Activated effector memory CD4-positive, alpha-beta T cell treated with anti-CD3 and anti-CD28 coated beads, Interleukin-2, amount 50 U/mL, for 16 hours (primary cell): Measurements from ENCODE around the gene FOXP1.

ENCODE experiments used
- DNase-seq: peaks from one replicate; pipeline ENCODE4 v3.0.0-alpha.2; 2020

Gene FOXP1

DNA sequence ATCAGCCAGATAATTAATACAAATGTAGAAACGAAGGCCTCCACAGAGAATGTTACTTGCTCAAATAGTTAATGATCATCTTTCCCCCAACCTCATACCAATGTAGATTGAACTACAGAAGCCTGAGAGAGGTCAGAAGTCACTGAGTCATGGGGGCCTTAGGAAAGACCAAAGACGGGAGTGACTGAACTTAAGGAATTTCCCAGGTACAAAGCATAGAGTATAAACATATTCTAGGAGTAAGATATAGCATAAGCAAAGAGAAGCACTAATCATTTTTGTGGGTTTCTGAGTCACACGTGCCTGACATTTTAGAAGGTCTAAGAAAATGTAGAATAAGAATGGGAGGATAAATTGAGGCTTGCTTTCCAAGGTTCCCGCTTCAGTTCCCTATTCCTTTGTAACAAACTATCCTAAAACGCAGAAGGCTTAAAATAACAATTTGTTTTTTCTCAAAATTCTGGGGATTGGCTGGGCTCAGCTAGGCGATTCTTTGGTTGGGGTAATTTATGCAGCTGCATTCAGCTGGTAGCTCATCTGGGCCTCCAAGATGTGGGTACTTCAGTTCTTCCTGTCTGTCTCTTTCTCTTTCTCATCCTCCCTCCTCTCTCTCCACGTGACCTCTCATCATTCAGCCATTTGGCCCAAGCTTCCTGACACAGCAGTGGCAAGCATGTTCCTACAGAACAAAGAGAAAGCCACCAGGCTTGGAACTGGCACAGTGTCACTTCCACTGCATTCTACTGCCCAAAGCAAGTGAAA is 422.6 kb downstream of the FOXP1 start:
- no peak for DNase-seq

DNA sequence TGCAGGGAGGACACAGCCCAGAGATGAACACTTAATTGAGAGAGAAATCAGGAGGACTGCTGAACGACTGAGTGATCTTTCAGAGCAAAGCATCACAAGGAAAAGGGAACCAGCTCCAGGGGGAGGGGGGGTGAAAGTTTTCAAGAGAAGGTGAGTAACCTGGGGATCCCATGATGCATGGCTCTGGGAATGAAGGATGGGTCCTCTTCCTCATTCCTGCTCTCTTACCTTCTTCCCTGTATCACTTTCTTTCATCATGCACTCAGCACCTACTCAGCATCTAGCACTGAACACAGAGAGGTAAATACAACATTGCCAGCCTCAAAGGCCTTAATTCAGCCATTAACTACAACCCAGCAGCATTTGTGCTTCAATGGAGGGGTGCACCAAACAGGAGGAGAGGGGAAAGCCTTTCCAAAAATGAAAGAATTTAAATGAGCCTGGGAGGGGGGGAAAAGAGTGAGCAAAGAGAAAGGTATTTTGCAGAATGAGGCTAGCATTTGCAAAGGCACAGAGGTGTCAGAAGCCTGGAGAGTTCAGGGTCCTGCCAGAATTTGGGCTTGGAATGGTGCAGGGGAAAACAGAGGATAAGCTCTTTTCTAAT is 427.4 kb downstream of the FOXP1 start:
- no peak for DNase-seq

DNA sequence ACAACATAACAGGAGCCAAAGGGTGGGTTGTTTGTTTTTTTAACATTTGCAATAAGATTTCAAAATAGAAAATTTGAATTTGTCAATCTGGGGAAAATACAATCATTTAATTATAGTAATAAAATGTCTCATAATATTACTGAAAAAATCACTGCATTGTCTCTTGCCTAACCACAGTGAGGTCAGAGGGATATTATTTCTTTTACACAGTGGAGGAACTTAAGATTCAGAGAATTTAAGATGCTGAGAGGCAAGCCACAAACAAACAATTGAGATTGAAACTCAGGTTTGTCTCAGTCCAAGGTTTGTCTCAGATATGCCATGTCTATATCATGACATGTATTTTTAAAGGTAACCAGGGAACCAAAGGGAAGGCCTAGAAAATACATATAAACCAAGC is 428.7 kb downstream of the FOXP1 start:
- DNase-seq, result no peak

DNA sequence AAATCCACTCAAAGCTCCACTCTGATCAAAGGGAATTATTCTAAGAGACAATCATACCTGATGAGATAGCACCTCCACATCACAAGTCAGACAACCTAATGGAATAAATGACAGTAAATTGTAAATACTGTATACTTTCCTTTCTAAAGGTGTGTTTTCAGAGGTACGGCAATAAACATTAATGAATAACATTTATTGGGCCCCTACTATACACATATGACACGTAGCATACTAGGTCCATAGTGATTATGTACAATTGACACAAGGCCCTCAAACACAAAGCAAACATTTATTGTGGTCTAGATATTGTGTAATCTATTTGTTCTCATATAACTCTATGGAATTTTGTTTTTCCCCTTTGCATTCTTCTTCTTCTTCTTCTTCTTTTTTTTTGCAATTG is 429.8 kb downstream of the FOXP1 start:
- DNase-seq, result no peak

DNA sequence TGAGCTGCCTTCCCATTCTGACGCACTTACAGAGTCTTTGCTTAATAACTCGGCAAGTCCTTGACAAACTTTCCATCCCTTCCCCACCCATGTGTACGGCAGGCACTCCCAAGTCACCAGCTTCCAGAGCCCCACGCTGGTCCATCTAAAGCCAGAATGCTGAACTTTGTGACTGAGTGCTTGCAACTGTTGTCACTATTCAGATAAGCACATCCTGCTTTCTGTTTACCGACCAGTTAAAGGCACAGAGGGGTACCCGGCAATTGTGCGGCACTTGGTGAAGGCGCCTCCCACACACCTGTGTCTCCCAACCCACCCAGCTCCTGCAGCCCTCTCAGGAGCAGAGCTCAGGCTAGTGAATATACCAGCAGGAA is 430.6 kb downstream of the FOXP1 start:
- DNase-seq, result no peak

DNA sequence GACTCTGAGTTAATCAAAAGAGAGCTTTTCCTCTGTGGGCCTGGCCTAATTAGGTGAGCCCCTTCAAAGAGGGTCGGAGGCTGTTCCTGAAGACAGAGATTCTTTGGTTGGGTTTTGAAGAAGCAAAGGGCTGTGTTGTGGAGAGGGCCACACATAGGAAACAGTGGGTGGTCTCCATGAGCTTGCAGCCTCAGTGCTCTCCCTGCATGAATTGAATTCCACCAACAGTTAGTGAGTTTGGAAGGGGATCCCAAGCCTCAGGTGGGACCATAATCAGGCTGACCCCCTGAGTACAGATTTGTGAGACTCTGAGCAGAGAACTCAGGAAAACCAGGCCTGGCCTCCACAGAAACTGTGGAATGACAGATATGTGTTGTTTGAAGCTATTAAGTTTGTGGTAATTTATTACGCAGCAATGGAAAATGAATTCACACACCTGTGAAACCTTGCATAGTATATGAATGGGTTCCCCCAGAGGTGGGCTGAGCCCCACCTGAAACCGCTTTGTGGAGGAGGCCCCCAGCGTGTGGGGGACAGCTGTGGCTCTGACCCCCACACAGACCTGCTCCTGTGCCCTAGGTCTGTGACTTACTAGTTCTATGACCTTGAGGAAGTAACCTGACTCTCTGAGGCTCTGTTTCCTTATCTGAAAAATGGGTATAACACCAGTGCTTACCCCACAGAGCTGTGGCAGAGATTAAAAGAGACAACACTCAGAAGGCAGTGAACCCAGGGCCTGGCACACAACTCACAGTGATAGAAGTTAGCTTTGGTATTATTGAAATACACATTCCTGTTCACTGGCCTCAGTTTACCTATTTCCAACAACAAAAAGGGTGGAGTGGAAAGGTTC is 431.3 kb downstream of the FOXP1 start:
- no peak for DNase-seq

DNA sequence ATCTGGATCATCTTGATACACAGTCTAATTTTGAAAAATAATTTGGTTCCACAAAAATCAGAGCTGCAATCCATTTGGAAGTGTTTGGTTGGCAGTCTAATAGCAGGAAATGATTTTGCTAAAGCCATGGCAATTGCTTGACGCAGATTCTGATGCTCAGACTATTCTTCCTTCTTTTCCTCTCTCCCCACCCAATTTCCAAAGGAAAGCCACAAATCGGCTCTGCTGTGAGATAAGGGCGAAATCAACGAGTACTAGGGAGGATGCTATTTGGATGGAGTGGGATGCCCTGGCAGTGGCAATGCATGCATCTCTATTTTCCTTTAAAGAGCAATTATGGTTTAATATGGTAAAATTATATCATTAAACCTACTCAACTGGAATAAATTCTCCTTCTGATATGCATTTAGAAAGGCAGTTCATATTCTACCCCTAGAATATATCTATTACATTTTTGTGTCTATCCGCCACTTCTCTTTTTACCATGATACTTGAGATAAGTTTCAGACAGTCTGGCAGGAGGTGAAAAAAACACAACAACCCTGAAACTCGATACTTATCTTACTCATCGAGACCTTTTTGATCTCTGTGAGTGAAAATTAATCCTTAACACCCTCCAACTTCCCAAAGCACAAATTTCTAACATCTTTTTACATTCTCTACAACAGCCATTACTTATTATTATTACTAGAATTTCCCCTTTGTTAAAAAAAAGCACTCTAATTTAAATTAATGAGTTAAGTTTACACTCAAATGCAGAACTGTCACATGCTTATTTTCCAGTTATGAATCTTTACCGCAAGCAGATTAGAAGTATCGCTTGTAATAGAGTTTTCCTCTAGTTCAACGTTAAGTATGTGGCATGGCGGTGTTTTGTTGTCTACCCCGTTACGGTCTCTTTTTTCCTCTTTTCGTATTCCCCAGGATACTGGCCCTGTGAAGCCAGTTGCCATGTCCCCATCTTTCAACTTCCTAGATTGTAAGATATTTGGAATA is 433.3 kb downstream of the FOXP1 start:
- no peak for DNase-seq

DNA sequence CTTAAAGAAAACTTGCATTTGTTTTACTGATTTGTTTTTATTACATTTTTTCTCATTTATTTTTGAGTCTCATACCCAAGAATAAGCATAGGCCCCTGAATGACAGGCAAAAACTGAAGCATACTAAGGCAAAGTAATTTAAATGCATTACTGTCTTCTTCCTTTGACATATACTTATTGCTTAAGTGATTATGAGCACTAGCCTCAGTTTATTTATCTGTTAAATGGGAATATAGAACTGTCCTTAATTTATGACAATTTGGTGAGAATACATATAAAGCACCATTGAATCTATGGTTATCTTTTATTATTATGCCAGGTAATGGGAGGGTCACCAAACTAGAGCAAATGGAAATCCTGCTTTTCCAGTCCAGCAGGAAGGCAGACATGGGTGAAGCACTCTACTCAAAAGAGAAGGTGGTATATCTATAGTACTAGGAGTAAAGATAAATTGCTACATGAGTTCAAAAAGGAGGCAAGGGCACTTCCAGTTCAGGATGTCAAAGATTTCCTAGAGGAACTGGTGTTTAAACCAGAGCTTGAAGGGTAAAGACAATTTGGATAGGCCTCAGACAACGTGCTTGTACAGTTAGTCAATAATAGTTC is 435.0 kb downstream of the FOXP1 start:
- DNase-seq, result no peak

DNA sequence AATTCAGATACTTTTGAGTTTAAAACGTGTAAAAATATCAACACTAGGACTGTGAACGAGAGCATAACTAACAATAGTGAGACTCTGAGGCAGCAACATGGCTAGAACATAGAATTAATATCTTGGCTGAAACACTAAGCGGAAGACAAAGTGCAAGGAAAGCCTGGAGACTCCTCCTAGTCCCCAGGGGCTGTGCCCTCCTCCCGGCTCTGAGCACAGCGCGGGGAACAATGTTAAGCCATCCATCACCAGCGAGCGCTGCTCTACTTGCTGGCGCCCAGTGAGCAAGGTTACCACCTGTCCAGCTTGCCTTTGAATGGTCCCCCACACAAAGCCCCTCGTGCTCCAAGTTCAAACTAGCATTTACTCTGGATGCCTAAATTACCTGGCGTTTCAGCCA is 436.9 kb downstream of the FOXP1 start:
- DNase-seq, result no peak

DNA sequence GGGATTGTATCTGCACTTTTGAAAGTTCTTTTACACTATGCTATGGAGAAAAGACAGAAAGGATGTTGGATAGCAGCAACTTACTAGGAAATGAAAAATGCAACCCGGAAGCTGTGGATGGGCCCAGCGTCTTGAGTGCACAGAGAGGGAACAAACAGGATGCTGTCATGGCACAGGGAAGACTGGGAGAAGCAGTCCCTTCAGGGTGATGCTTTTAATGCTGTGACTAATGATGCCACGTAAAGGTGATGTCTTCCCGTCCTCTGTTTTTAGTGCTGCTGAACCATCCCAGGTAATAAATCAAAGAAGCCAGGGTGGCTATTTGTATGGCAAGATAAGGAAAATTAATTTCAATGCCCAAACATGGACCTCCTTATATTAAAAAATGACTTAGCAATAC is 437.6 kb downstream of the FOXP1 start:
- no peak for DNase-seq

DNA sequence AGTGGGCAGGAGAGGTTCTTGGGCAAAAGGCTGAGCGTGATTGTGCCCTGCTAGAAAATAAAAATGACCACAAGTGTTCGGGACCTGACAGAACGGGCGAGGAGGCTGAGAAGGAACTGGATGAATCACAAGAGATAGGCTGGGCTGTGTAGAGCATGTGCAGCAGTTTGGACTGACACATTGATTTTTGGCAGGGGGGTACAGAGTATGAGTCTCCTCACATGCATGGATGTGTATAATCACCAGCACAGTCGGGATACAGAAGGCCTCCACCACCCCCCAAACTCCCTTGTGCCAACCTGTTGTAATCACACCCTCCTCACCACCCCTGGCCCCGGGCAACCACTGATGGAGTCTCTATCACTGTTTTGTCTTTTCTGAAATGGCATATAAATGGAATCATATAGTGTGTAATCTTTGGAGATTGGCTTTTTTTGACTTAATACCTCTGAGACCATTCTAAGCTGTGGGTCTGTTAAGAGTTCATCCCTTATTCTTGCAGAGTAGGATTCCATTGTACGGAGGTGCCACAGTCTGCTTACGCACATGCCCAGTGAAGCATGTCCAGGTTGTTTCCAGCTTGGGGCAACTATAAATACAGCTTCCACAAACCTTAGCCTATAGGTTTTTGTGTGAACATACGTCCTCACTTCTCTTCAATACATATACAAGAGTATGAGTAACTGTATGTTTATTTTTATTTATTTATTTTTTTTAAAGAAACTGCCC is 438.8 kb downstream of the FOXP1 start:
- DNase-seq, result no peak

DNA sequence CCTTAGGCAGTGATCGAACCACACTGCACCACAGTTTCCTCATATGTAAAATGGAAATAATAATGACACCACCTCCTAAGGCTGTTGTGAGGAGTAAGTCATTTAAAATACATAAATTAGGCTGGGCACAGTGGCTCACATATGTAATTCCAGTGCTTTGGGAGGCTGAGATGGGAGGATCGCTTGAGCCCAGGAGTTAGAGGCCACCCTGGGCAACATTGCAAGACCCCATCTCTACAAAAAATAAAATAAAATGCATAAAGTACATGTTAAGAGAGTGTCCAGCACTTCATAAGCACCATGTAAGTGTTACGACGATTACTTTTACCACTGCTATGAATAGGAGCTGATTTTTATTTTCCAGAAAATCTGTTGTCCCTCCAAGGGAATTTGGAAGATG is 440.0 kb downstream of the FOXP1 start:
- DNase-seq, result no peak

DNA sequence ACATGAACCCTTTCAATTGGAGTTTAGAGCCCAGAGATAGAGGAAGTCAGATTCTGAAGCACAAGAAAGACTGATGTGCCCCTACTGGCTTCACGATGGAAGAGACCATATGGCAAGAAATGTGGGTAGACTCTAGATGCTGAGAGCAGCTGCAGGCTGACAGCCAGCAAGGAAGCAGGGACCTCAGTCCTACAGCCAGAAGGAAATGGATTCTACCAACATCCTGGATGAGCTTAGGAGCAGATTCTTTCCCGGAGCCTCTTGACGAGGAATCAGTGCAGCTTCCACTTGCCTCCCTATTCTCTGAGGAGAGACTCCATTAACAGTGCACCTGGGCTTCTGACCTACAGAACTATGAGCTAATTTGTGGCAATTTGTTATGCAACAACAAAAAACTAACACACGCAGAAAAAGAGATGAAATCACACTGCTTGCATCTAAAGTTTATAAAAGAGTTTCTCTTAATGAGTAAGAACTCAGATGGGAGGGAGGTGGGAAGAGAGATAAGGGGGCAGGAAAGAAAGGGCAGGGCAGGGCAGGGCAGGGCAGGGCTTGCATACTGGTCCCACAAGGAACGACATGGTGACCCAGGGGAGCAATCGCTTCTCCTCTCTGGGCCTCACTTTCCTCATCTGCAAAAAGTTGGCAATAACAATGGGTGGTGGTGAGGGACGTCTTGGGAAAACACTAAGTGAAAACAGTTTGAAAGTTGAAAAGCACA is 440.9 kb downstream of the FOXP1 start:
- DNase-seq, result no peak

DNA sequence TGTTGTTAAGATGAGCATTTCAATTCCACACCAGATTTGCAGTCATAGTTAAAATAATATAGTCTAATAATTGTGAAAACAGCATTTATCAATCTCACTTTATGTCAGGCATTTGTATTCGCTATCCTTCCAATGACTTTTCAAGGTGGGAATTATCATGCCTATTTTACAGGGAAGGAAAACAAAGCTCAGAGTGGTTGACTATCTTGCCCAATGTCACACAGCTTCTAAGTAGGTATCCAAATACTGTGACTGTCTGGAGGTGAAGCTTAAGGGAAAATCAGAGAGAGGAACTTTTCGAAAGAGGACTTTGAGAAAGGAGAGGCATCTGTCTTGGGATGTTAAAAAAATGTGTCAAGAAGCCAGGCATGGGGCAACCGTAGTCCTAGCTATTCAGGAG is 443.1 kb downstream of the FOXP1 start:
- no peak for DNase-seq

DNA sequence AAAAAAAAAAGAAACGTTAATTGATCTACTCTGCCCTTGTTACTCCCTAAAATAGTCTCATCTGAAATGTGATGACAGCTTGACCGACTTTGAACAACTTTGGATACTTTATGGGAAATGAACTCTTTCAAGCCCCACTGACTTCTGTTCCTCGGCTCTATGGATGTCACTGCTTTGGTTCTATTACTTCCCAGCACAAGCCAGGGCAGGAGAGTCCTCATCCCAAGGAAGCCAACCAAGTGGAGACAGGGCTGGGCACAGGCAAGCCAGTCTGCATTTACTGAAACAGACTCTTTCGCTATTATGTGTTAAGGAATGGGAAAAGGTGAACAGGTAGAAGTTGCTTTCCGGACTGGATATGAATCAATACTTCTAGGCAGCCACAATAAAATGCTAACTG is 444.0 kb downstream of the FOXP1 start:
- no peak for DNase-seq

DNA sequence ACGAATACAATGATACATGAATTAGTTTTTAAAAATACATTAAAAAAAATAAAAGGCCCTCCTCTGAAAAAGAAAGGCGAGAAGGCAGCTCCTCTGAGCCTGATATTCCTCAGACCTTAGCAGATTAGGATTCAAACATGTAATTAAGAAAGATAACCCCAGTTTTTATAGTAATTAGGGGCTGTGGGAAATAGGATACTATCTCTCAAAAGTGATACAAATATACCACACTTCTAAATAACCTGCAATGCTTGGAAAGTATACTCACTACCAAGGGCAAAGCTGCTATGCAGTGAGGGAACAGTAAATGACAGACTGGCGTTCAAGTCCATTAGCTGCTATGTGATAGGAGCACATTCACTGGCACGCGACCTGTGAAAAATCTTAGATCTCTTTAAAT is 445.1 kb downstream of the FOXP1 start:
- DNase-seq, result no peak

DNA sequence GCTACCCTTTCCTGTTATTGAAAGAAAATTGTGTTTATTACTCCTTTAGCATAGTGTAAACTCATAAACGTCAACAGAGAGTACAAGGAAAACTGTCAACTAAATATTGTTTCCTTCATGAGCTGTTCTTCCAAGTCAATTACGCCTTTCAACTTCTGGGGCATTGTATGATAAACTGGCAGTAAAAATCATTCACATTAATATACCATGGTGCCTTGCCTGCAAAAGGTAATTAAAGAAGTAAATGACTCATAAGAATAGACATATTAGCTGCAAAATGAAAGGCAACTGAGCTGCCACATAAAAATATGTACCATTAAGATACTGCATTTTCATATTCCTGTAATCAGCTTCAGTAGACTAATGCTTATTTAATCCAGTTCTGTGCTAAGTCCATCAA is 447.3 kb downstream of the FOXP1 start:
- DNase-seq, result no peak

DNA sequence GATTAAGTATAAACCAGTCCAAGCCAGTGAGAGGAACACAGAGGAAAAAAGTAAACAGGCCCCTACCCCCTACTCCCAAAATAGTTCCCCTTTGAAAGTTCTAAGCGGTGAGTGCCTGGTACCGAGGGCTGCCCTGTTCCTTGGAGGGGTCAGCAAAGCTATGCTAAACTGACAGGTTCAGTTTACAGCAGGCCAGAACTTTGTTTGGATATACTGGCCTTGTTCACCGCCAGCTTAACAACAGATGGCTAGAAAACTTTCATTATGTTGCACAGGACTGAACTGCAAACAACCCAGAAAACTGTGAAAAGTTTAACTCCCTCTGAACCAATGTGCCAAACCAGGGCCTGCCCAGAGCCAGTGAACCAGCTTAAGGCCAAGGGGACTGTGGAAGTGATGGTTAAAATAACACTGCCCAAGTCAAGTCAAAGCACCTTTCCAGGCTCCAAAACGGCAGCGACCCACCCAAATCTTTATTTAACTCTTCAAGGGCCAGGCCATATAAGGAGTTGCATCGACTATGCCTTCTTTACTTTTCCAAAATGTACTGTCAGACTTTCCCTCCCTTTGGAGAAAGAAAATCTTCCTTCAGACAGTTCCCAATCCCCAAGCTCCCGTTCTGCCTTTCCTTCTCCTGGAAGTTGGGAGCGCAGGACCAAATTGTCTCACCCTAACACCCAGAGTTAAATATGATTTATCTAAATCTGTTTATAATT is 448.0 kb downstream of the FOXP1 start:
- no peak for DNase-seq

DNA sequence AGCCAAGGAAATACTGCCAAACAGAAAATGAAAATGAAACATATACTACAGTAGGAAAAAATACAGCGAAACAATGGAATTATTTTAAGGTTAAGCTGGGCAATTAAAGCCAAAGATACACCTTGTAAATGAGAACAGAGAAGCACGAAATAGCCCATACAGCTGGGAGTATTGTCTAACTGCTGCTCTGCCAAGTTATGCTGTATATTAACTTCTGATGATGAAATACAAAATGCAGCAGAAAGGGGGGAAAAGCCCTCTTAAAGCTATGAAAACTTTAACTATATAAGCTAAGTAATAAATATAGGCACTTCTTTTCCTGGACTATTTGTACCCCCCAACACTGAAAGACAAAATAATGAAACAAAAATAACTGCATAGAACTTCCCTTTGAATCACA is 449.0 kb downstream of the FOXP1 start:
- no peak for DNase-seq

DNA sequence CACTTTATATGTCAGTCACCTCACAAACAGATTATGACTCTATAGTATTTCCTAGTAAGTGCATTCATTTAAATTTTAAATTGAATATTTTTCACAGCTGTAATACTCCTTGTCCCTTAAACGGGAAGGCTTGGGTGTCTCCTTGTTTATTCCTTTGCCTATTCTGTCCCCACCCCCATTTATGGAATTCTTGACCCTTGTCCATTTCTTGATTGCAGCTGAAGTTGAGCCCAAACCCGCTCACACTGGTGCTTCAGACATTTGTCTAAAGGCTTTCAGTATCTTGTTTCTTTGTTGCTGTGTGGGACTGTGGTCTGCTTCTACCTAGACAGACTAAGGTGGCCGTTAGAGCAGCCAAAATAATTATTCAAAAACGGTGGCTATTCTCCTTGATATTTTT is 449.7 kb downstream of the FOXP1 start:
- DNase-seq, result no peak
